Caco-2 (cell line): ENCODE data around the gene AZGP1. TPM values are rescaled to one million over a fixed set of nuclear protein-coding genes. Genes with fewer than 3 reads are reported as not detected.

Experiments
- BruUV-seq: library from RNA; stranded (reverse); fragments of 400-500 nt; replicated peaks from 2 replicates; lab custom pipeline; 2021; lab: Mats Ljungman, UMichigan
- CTCF ChIA-PET: fragments of 300-600 bp; sonication (Branson Sonifier 250); formaldehyde crosslinking; loops from one replicate; lab custom pipeline; 2022; ENCODE audit warnings: antibody characterized with exemption; lab: Charles Lee
- POLR2A ChIA-PET: fragments of 300-600 bp; sonication (Branson Sonifier 250); formaldehyde crosslinking; loops from one replicate; lab custom pipeline; 2022; ENCODE audit warnings: antibody characterized with exemption; lab: Charles Lee
- DNase-seq, 2 experiments: peaks; one replicate each; pipeline versions ENCODE4 v3.0.0 to v3.0.0-alpha.2; 2020 to 2022
- H3K27me3 ChIP-seq: replicated peaks from 2 replicates; pipeline ENCODE4 v1.6.0; 2011; ENCODE audit warnings: low read length; ENCODE audit not compliant: control insufficient read depth, insufficient read depth
- H3K36me3 ChIP-seq: 2 replicates; pipeline ENCODE4 v1.5.1; 2011; ENCODE audit warnings: low read length; ENCODE audit not compliant: control insufficient read depth, insufficient read depth
- H3K4me1 ChIP-seq: fragments of 250-450 bp; sonication (Bioruptor Pico); 2 replicates; pipeline ENCODE4 v1.5.1; 2020; ENCODE audit warnings: mild to moderate bottlenecking
- H3K4me3 ChIP-seq: 2 replicates; pipeline ENCODE4 v1.5.1; 2011; ENCODE audit warnings: low read depth, mild to moderate bottlenecking, control low read depth, low read length
- H3K9me3 ChIP-seq: fragments of 250-450 bp; sonication (Bioruptor Pico); 2 replicates; pipeline ENCODE4 v1.5.1; 2020; ENCODE audit warnings: mild to moderate bottlenecking, moderate library complexity
- H3K27ac Mint-ChIP-seq: one replicate; pipeline ENCODE4 v1.8.0; 2022; ENCODE audit warnings: mixed read lengths; ENCODE audit not compliant: unreplicated experiment
- H3K27me3 Mint-ChIP-seq: one replicate; pipeline ENCODE4 v1.8.0; 2022; ENCODE audit warnings: mixed read lengths; ENCODE audit not compliant: insufficient read depth, unreplicated experiment
- H3K36me3 Mint-ChIP-seq: one replicate; pipeline ENCODE4 v1.8.0; 2022; ENCODE audit warnings: mild to moderate bottlenecking, mixed read lengths; ENCODE audit not compliant: insufficient read depth, unreplicated experiment
- H3K4me1 Mint-ChIP-seq: one replicate; pipeline ENCODE4 v1.8.0; 2022; ENCODE audit warnings: low read depth, mixed read lengths; ENCODE audit not compliant: unreplicated experiment
- H3K4me3 Mint-ChIP-seq: one replicate; pipeline ENCODE4 v1.8.0; 2022; ENCODE audit warnings: mild to moderate bottlenecking, moderate library complexity, mixed read lengths; ENCODE audit not compliant: unreplicated experiment
- H3K9me3 Mint-ChIP-seq: one replicate; pipeline ENCODE4 v1.8.0; 2022; ENCODE audit warnings: mixed read lengths; ENCODE audit not compliant: unreplicated experiment
- intact Hi-C: fragments of 100-400 bp; cut with micrococcal nuclease; formaldehyde crosslinking; loops from one replicate; pipeline ENCODE4 v1.10.0; 2022; ENCODE audit not compliant: unreplicated experiment
- total RNA-seq: library from RNA; stranded (reverse); gene quantifications from 2 replicates; pipeline ENCODE4 v1.2.3, GENCODE V29; 2022
- TF ChIP-seq, protein P1 (sequence below), 2 experiments: fragments of 200-600 bp in 1 of 2; IDR thresholded peaks; 1 replicate in 1 of 2; 2 replicates in 1 of 2; pipeline versions ENCODE4 v1.5.1 to v1.8.0; 2011 to 2022; ENCODE audit warnings: antibody characterized with exemption in 1 of 2, control low read depth in 1 of 2, inconsistent platforms in 1 of 2, low read depth in 1 of 2, low read length in 1 of 2, mild to moderate bottlenecking in 1 of 2, moderate library complexity in 1 of 2; ENCODE audit not compliant: insufficient read depth in 1 of 2, severe bottlenecking in 1 of 2, unreplicated experiment in 1 of 2

AZGP1 gene
- total RNA-seq, 1 experiment from 2014 or later = not detected

DNA sequence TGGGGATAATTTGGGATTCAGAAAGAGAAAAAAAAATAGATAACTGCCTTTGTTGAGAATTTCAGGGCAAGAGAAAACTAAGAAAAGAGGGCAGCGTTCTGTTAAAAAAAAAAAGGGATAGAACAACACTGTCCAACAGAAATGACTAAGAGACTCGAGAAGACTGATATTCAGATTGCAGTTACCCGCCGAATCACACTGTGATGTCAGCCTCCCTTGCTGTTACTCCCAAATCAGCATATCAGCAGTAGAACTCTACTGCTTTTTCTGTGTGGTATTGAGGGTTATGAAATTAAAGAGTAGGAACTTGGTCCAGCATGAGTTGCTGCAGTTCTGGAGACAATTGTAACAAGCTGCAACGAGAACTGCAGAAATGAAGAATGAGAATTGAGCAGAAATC lies 48.3 kb downstream of the AZGP1 start:
- Histone ChIP-seq H3K4me1 (no peaks in the 10 kb centered on the region), H3K27me3 (no peaks in the 10 kb centered on the region), H3K36me3 (no peaks in the 10 kb centered on the region), H3K9me3 (no peaks in the 10 kb centered on the region), H3K4me3 (no peak overlapping the region)
- POLR2A ChIA-PET = no interaction called here
- Mint-ChIP-seq H3K27ac (no peak overlapping the region), H3K4me1 (no peaks in the 10 kb centered on the region), H3K36me3 (no peaks in the 10 kb centered on the region), H3K27me3 (peaks cover 19% of the 10 kb centered on the region), H3K4me3 (no peak overlapping the region), H3K9me3 (no peaks in the 10 kb centered on the region)
- TF ChIP-seq, protein P1, sequence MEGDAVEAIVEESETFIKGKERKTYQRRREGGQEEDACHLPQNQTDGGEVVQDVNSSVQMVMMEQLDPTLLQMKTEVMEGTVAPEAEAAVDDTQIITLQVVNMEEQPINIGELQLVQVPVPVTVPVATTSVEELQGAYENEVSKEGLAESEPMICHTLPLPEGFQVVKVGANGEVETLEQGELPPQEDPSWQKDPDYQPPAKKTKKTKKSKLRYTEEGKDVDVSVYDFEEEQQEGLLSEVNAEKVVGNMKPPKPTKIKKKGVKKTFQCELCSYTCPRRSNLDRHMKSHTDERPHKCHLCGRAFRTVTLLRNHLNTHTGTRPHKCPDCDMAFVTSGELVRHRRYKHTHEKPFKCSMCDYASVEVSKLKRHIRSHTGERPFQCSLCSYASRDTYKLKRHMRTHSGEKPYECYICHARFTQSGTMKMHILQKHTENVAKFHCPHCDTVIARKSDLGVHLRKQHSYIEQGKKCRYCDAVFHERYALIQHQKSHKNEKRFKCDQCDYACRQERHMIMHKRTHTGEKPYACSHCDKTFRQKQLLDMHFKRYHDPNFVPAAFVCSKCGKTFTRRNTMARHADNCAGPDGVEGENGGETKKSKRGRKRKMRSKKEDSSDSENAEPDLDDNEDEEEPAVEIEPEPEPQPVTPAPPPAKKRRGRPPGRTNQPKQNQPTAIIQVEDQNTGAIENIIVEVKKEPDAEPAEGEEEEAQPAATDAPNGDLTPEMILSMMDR (IDR thresholded peaks at IDR 0.05; ENCODE audit: insufficient read depth in 1 of 2, low read depth in 1 of 2, low read length in 1 of 2, severe bottlenecking in 1 of 2, unreplicated experiment in 1 of 2) = no peak
- BruUV-seq = no TSS peak
- no peak for DNase-seq
- intact Hi-C loops = no loop called here
- CTCF ChIA-PET = interaction anchor here (0.5 to 0.7 kb wide), 2 partner anchors 9 to 662 kb away, joined by 3 to 4 read pairs; no protein-coding TSS in a partner anchor

GRCh38 chr7:99926321-99926720 lies 49.5 kb downstream of the AZGP1 start:
- POLR2A ChIA-PET = no interaction called here
- Histone ChIP-seq H3K4me3 (no peak overlapping the region), H3K9me3 (no peaks in the 10 kb centered on the region), H3K27me3 (no peaks in the 10 kb centered on the region), H3K4me1 (no peaks in the 10 kb centered on the region), H3K36me3 (no peaks in the 10 kb centered on the region; the same call in 1 of the 2 replicates)
- Mint-ChIP-seq H3K27ac (no peak overlapping the region), H3K4me3 (no peak overlapping the region), H3K4me1 (no peaks in the 10 kb centered on the region), H3K27me3 (peaks cover 19% of the 10 kb centered on the region), H3K36me3 (peaks cover 5% of the 10 kb centered on the region), H3K9me3 (peaks cover 9% of the 10 kb centered on the region)
- CTCF ChIA-PET = no interaction called here
- TF ChIP-seq, protein P1 (IDR thresholded peaks at IDR 0.05; ENCODE audit: insufficient read depth in 1 of 2, low read depth in 1 of 2, low read length in 1 of 2, severe bottlenecking in 1 of 2, unreplicated experiment in 1 of 2) = no peak
- no TSS peak for BruUV-seq
- DNase-seq = no peak
- intact Hi-C loops = no loop called here

DNA sequence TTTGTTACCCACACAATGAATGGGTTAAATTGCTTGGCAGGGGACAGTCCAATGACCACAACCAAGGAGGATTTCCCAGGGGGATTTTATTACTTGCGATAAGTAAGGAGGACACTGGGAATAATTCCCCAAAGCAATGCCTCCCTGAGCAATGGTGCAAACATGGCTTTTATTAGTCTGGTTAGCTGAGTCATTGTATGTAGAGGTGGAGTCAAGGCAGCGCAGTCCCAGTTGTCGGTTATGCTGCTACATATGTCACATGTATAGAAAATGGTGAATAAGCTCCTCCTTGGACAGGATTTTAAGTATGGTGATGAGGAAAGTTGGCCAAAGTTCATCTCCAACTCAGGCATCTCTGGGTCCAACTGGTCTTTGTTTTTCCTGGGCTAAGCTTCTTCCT lies 52.6 kb downstream of the AZGP1 start:
- ChIA-PET POLR2A (no interaction called here), CTCF (no interaction called here)

More for the DNA sequence above, 52.6 kb downstream of the AZGP1 start:
- Mint-ChIP-seq H3K27me3 (peaks cover 13% of the 10 kb centered on the region), H3K9me3 (peaks cover 18% of the 10 kb centered on the region), H3K36me3 (peaks cover 18% of the 10 kb centered on the region), H3K27ac (no peak overlapping the region), H3K4me1 (no peaks in the 10 kb centered on the region), H3K4me3 (no peak overlapping the region)
- Histone ChIP-seq H3K9me3 (no peaks in the 10 kb centered on the region), H3K27me3 (no peaks in the 10 kb centered on the region), H3K4me1 (peaks cover 7% of the 10 kb centered on the region; the same call in 1 of the 2 replicates), H3K4me3 (no peak overlapping the region), H3K36me3 (peaks cover 2% of the 10 kb centered on the region)
- TF ChIP-seq, protein P1 (IDR thresholded peaks at IDR 0.05; ENCODE audit: insufficient read depth in 1 of 2, low read depth in 1 of 2, low read length in 1 of 2, severe bottlenecking in 1 of 2, unreplicated experiment in 1 of 2) = no peak
- no peak for DNase-seq
- intact Hi-C loops = no loop called here
- BruUV-seq = no TSS peak
